C1 segment of cervical spinal cord (tissue), 14 donors: Measurements from ENCODE around the gene ABTB2.
"Not testable (repeated sequence)": the region's sequence is repeated elsewhere in the genome, so short reads cannot be mapped to it uniquely, and the experiment has no call there.

Source experiments
- DNase-seq, 14 donors: peaks; one replicate each; lab custom pipeline; 2025; lab: John Stamatoyannopoulos, UW

Gene ABTB2

GRCh38 chr11:34242037-34242625 lies 115.7 kb downstream of the ABTB2 start:
- no peak for DNase-seq

DNA sequence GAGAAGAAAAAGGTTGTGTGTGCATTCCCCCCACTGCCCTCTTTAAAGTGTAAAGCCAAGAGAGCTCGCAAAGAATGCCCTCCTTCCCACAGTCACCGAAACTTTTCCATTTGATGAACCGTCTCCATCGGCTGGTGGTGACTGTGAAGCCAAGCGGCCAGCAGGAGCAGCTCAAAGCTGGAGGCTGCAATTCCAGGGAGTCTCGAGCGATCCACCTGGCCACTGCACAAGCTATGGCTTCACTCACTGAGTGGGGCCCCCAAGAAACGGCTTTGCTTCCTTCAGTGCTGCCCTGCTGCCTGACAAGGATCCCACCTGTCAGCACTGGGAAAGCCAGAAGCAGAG lies 117.7 kb downstream of the ABTB2 start:
- DNase-seq, result no peak

GRCh38 chr11:34239465-34240149 lies 118.2 kb downstream of the ABTB2 start:
- no peak for DNase-seq

- no peak for DNase-seq
Observed at GRCh38 chr11:34238966-34239365, 118.8 kb downstream of the ABTB2 start.

DNA sequence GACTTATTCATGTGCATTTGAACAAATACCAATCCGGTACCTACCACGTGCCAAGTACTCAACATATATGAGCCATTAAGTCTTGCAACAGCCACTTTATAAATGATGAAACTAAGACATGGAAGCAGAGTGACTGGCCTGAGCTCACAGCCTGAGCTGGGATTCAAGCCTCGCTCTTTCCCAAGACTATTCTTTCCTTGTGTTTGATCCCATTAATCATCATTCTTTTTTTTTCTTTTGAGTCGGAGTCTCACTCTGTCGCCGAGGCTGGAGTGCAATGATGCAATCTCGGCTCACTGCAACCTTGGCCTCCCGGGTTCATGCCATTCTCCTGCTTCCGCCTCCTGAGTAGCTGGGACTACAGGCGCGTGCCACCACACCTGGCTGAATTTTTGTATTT lies 119.3 kb downstream of the ABTB2 start:
- DNase-seq, result no peak

DNA sequence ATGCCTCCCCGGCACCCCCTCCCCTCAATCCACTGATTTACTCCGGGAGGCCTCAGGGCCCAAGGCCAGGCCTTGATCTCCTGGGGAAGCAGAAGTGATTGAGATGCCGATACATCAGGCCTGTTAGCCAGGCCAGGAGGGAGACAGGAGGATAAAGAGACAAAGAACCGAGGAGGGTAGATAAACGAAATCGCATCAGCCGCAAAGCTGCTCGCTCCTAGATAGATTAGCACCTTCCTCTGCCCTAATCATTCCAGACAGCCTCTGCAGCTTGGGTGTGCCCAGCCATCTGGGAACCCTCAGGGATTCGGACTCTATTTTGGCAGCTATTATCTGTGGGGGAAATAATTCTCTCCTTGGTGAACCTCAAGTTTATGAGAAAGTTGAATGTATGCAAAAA lies 121.2 kb downstream of the ABTB2 start:
- no peak for DNase-seq

DNA sequence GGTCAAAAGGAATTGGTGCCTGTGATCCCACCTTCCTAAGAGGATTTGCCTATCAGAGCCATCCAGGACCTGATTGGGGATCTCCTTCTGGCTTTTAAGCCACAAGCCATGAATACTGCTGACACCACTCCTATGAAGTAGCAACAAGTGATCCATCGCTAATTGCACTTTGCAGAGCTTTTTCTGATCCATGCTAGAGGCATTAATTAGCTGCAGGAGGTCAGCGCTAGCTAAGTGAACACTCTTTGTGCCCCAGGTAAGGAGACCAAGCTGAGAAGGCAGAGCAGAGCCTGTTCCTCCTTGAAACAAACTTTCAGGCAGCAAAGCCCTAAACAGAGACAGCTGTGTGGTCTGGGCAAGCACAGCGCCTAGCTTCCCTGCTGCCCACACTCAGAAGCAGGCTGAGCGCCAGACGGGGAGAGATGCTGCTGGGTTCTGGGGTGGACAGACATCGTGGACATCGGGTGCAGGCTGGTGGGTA lies 122.2 kb downstream of the ABTB2 start:
- DNase-seq, result no peak

DNA sequence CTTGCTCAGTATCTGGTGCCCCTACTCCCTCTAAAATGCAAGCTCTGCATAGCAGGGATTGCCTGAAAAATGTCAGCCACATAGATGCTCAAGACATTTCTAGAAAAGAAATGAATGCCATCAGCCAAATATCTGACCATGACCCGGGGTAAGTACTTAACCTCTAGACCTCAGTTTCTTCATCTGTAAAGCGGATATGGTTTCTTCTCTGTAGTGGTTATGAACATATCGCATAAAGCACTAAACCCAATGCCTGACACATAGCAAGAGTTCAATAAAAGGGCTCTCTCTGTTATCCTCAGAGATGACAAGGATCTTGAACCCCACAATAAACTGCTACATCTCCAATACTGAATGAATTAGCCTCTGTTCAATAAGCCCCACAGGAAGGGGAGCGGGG lies 122.6 kb downstream of the ABTB2 start:
- no peak for DNase-seq

DNA sequence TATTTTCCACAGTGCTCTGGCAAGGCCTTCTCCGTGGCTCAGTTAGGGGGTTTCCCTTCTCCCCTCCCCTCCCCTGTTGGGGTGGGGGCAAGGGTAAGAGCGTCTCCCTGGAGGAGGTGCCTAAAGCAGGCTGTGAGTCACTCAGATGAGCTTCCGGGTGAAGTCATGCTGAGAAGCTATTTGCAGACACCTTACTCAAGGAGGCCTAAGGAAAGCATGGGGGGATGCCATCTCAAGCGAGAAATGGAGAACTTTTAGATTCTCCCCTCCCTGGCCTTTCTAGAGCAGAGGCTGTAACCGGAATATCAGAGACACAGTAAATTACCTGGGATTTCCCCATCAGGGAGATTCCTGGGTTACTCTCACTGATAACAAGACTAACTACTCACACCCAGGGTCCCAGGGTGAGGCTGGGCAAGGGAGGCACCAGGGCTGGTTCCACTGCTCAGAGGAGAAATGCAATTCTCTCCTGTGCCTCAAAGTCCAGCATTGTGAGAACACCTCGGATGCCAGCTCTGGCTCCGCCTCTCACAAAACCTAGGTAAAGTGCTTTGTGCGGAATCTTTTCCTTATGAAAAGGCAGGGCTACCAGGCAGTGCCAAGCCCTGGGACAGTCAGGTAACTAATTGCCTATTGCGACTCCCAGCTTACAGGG lies 123.6 kb downstream of the ABTB2 start:
- no peak for DNase-seq

DNA sequence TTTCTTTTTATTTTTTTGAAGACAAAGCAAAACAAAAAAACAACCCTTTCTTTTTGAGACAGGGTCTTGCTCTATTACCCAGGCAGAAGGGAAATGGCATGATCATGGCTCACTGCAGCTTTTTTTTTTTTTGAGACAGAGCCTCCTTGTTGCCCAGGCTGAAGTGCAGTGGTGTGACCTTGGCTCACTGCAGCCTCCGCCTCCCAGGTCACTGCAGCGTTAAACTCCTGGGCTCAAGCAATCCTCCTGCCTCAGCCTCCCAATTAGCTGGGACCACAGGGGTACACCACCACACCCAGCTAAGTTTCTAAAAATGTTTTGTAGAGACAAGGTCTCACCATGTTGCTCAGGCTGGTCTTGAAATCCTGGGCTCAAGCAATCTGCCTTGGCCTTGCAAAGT lies 124.6 kb downstream of the ABTB2 start:
- DNase-seq, result no peak

GRCh38 chr11:34232807-34233206 lies 125.0 kb downstream of the ABTB2 start:
- DNase-seq, result no peak

DNA sequence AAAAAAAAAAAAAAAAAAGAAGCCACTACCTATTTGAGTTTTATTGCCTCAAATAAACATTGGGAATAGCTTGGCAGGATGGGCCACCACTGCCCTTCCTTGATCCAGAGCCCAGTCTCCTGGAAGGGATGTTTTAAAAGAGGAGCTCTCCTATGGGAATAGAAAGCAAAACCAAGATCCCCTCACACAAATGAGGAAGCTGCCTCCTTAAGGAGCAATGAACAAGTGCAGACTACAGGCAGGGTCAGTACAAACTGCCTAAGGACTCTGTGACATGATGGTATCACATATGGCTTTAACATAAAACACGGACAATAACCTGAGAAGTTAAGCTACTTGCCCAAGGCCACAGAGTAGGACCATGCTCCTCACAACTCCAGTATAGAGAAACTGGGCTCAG lies 131.6 kb downstream of the ABTB2 start:
- DNase-seq, result no peak

DNA sequence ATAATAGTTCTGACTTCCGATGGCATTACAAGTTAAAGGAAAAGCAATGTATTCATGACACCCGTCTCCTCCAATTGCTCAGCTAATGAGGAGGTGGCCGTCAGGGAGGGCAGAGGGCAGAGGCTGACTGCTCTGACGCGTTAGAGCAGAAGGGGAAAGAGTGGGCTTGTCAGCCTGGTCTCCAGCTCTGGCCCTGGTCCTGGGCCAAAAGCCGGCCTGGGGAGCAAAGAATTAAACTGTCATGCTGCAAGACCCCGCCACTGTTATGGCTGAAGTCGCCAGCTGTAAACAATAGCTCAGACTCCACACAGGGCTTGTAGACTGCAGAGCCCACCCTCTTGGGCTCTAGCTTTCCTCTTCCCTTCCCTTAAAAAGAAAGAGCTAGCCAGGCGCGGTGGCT lies 132.7 kb downstream of the ABTB2 start:
- no peak for DNase-seq

- no peak for DNase-seq
Observed at GRCh38 chr11:34224434-34224966, 133.3 kb downstream of the ABTB2 start.

DNA sequence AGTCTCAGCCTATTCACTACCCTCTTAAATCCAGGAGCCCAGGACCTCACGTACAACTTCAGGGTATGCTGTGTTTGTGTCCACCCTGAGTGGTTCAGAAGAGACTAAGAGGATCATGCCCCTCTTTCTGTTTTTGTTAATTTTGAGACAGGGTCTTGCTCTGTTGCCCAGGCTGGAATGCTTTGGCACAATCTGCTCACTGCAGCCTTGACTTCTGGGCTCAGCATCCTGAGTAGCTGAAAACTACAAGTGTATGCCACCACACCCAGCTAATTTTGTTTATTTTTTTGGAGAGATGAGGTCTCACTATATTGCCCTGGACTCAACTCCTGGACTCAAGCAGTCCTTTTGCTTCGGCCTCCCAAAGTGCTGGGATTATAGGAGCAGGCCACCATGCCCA lies 133.9 kb downstream of the ABTB2 start:
- DNase-seq, result no peak

GRCh38 chr11:34223021-34223813 lies 134.6 kb downstream of the ABTB2 start:
- no peak for DNase-seq

DNA sequence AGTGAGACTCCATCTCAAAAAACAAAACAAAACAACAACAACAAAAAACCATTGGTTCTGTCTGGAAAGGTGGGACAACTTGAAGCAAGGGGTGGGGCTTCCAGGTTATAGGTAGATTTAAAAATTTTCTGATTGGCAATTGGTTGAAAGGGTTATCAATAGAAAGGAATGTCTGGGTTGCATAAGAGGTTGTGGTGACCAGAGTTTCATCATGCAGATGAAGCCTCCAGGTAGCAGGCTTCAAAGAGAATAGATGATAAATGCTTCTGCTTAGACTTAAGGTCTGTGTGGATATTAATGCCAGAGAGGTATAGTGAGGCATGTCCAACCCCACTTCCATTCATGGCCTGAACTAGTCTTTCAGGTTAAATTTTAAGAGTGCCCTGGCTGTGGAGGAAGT lies 135.8 kb downstream of the ABTB2 start:
- no peak for DNase-seq

GRCh38 chr11:34219941-34220370 lies 137.9 kb downstream of the ABTB2 start:
- no peak for DNase-seq

- DNase-seq, result no peak
Observed at GRCh38 chr11:34219279-34219678, 138.5 kb downstream of the ABTB2 start.

- DNase-seq, result not testable (repeated sequence)
Observed at GRCh38 chr11:34218756-34219155, 139.1 kb downstream of the ABTB2 start.

- DNase-seq, result no peak
Observed at GRCh38 chr11:34218067-34218466, 139.7 kb downstream of the ABTB2 start.

GRCh38 chr11:34216706-34217105 lies 141.1 kb downstream of the ABTB2 start:
- no peak for DNase-seq
